GM12878 (cell line): ENCODE data around the gene RNF121.

Experiments used
- ASH2L ChIP-seq: fragments of 300-600, 200-600 bp; sonication (generic); IDR thresholded peaks from 2 replicates; pipeline ENCODE4 v1.6.1; 2017; ENCODE audit warnings: low read depth, mild to moderate bottlenecking, borderline replicate concordance
- EP300 ChIP-seq, 2 experiments: fragments of 150-350 bp in 1 of 2; IDR thresholded peaks; 2 replicates each; pipeline ENCODE4 v1.6.1; 2011 to 2012; ENCODE audit warnings: low read depth in 2 of 2, low read length in 2 of 2, borderline replicate concordance in 1 of 2, improper control_type of control experiment in 1 of 2, inconsistent platforms in 1 of 2; ENCODE audit not compliant: control insufficient read depth in 1 of 2
- POLR2A ChIP-seq: IDR thresholded peaks from 2 replicates; pipeline ENCODE4 v1.6.1; 2011; ENCODE audit warnings: low read depth, mild to moderate bottlenecking, low read length
- SMC3 ChIP-seq: IDR thresholded peaks from 2 replicates; pipeline ENCODE4 v1.6.1; 2011; ENCODE audit warnings: low read length, improper control_type of control experiment, borderline replicate concordance
- TAF1 ChIP-seq: IDR thresholded peaks from 2 replicates; pipeline ENCODE4 v1.6.1; 2011; ENCODE audit warnings: mild to moderate bottlenecking, low read depth, low read length, borderline replicate concordance
- TF ChIP-seq, protein P1 (sequence below), 3 experiments: IDR thresholded peaks in 2 of 3; conservative IDR thresholded peaks in 1 of 3; 2 replicates each; pipeline ENCODE4 v1.5.1; 2011; ENCODE audit warnings: low read depth in 3 of 3, low read length in 3 of 3, mild to moderate bottlenecking in 3 of 3, control low read depth in 2 of 3, moderate library complexity in 2 of 3, inconsistent platforms in 1 of 3, mixed read lengths in 1 of 3; ENCODE audit not compliant: control insufficient read depth in 2 of 3, insufficient read depth in 1 of 3; ENCODE audit errors: extremely low read depth in 1 of 3
- TF ChIP-seq, protein P2 (sequence below): IDR thresholded peaks from 2 replicates; pipeline ENCODE4 v1.6.1; 2012; ENCODE audit warnings: mild to moderate bottlenecking, low read depth, low read length

DNA sequence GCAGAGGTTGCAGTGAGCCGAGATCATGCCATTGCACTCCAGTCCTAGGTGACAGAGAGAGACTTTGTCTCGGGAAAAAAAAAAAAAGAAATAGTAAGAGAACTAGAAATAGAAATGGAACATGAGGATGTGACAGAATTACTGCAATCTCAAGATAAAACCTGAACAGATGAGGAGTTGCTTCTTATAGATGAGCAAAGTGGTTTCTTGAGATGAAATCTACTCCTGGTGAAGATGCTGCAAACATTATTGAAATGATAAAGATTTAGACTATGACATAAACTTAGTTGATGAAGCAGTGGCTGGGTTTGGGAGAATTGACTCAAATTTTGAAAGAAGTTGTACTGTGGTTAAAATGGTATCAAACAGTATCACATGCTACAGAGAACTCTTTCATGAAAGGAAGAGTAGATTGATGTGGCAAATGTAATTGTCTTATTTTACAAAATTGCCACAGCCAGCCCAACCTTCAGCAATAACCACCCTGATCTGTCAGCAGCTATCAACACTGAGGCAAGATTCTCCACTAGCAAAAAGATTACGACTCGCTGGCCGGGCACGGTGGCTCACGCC is 14.1 kb upstream of the RNF121 start:
- TF ChIP-seq, protein P1, sequence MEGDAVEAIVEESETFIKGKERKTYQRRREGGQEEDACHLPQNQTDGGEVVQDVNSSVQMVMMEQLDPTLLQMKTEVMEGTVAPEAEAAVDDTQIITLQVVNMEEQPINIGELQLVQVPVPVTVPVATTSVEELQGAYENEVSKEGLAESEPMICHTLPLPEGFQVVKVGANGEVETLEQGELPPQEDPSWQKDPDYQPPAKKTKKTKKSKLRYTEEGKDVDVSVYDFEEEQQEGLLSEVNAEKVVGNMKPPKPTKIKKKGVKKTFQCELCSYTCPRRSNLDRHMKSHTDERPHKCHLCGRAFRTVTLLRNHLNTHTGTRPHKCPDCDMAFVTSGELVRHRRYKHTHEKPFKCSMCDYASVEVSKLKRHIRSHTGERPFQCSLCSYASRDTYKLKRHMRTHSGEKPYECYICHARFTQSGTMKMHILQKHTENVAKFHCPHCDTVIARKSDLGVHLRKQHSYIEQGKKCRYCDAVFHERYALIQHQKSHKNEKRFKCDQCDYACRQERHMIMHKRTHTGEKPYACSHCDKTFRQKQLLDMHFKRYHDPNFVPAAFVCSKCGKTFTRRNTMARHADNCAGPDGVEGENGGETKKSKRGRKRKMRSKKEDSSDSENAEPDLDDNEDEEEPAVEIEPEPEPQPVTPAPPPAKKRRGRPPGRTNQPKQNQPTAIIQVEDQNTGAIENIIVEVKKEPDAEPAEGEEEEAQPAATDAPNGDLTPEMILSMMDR (IDR thresholded peaks at IDR 0.05 in 2 of 3, conservative IDR thresholded peaks at IDR 0.05 in 1 of 3; ENCODE audit: control insufficient read depth in 2 of 3, extremely low read depth in 1 of 3, insufficient read depth in 1 of 3, low read depth in 3 of 3, low read length in 3 of 3) = no peak
- TF ChIP-seq ASH2L = no peak
- no peak for TF ChIP-seq EP300 (IDR thresholded peaks at IDR 0.05; ENCODE audit: borderline replicate concordance in 1 of 2, control insufficient read depth in 1 of 2, low read depth in 2 of 2, low read length in 2 of 2)
- TF ChIP-seq, protein P2, sequence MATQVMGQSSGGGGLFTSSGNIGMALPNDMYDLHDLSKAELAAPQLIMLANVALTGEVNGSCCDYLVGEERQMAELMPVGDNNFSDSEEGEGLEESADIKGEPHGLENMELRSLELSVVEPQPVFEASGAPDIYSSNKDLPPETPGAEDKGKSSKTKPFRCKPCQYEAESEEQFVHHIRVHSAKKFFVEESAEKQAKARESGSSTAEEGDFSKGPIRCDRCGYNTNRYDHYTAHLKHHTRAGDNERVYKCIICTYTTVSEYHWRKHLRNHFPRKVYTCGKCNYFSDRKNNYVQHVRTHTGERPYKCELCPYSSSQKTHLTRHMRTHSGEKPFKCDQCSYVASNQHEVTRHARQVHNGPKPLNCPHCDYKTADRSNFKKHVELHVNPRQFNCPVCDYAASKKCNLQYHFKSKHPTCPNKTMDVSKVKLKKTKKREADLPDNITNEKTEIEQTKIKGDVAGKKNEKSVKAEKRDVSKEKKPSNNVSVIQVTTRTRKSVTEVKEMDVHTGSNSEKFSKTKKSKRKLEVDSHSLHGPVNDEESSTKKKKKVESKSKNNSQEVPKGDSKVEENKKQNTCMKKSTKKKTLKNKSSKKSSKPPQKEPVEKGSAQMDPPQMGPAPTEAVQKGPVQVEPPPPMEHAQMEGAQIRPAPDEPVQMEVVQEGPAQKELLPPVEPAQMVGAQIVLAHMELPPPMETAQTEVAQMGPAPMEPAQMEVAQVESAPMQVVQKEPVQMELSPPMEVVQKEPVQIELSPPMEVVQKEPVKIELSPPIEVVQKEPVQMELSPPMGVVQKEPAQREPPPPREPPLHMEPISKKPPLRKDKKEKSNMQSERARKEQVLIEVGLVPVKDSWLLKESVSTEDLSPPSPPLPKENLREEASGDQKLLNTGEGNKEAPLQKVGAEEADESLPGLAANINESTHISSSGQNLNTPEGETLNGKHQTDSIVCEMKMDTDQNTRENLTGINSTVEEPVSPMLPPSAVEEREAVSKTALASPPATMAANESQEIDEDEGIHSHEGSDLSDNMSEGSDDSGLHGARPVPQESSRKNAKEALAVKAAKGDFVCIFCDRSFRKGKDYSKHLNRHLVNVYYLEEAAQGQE = no peak
- TF ChIP-seq TAF1 = no peak
- TF ChIP-seq SMC3 = no peak
- TF ChIP-seq POLR2A = no peak
